IMR-90 (cell line): ENCODE measurements around the gene WDR45B. TPM values are rescaled to one million over a fixed set of nuclear protein-coding genes. Genes with fewer than 3 reads are reported as not detected.

ENCODE experiments used
- ATAC-seq: fragments of 200-7000 bp; cut with Tn5 transposase; 2 replicates; pipeline ENCODE4 v1.9.1; 2020; ENCODE audit warnings: low read depth, mild to moderate bottlenecking, moderate library complexity
- BruUV-seq: library from RNA; stranded (reverse); fragments of 400-500 nt; replicated peaks from 2 replicates; lab custom pipeline; 2021; lab: Mats Ljungman, UMichigan
- CTCF ChIA-PET: fragments of 300-600 bp; formaldehyde crosslinking; extraction: SDS; loops from one replicate; lab custom pipeline; 2021; ENCODE audit warnings: antibody characterized with exemption; lab: Yijun Ruan, JAX
- POLR2A ChIA-PET: fragments of 300-600 bp; sonication (Branson Sonifier 250); formaldehyde crosslinking; loops from one replicate; lab custom pipeline; 2022; ENCODE audit warnings: antibody characterized with exemption; ENCODE audit not compliant: unreplicated experiment; lab: Charles Lee
- DNase-seq: peaks from one replicate; pipeline ENCODE4 v3.0.0; 2013
- H2AFZ ChIP-seq: replicated peaks from 2 replicates; pipeline ENCODE3; 2013; ENCODE audit warnings: low read length, mild to moderate bottlenecking; ENCODE audit not compliant: poor library complexity
- H2AK5ac ChIP-seq: 2 replicates; pipeline ENCODE4 v1.6.1; 2013; ENCODE audit warnings: low read depth, low read length, inconsistent platforms
- H2AK9ac ChIP-seq: replicated peaks from 2 replicates; pipeline ENCODE3; 2013; ENCODE audit warnings: mild to moderate bottlenecking, low read depth, low read length, moderate library complexity; ENCODE audit not compliant: poor library complexity
- H2BK120ac ChIP-seq: 2 replicates; pipeline ENCODE4 v1.6.1; 2013; ENCODE audit warnings: low read depth, low read length, inconsistent platforms
- H2BK15ac ChIP-seq: 3 replicates; pipeline ENCODE4 v1.6.1; 2013; ENCODE audit warnings: low read depth, low read length, inconsistent platforms
- H2BK20ac ChIP-seq: 2 replicates; pipeline ENCODE4 v1.6.1; 2013; ENCODE audit warnings: low read depth, mild to moderate bottlenecking, inconsistent platforms, low read length, moderate library complexity
- H2BK5ac ChIP-seq: 2 replicates; pipeline ENCODE4 v1.6.1; 2013; ENCODE audit warnings: mild to moderate bottlenecking, low read depth, low read length, inconsistent platforms; ENCODE audit not compliant: poor library complexity, severe bottlenecking
- H3K14ac ChIP-seq: replicated peaks from 2 replicates; pipeline ENCODE4 v1.6.1; 2013; ENCODE audit warnings: low read depth, low read length, inconsistent platforms
- H3K18ac ChIP-seq: 2 replicates; pipeline ENCODE4 v1.6.1; 2013; ENCODE audit warnings: low read depth, low read length, control low read depth
- H3K23ac ChIP-seq: 2 replicates; pipeline ENCODE4 v1.6.1; 2013; ENCODE audit warnings: low read depth, low read length, inconsistent platforms
- H3K27ac ChIP-seq: 2 replicates; pipeline ENCODE4 v1.5.1; 2013; ENCODE audit warnings: mild to moderate bottlenecking, control low read depth, low read length; ENCODE audit not compliant: insufficient read depth
- H3K27me3 ChIP-seq: 2 replicates; pipeline ENCODE4 v1.6.1; 2013; ENCODE audit warnings: low read length; ENCODE audit not compliant: control insufficient read depth, insufficient read depth
- H3K36me3 ChIP-seq: 2 replicates; pipeline ENCODE4 v1.6.1; 2013; ENCODE audit warnings: low read length, mixed read lengths; ENCODE audit not compliant: control insufficient read depth, insufficient read depth
- H3K4ac ChIP-seq: 2 replicates; pipeline ENCODE4 v1.6.1; 2013; ENCODE audit warnings: low read depth, low read length, inconsistent platforms
- H3K4me1 ChIP-seq: 2 replicates; pipeline ENCODE4 v1.6.1; 2013; ENCODE audit warnings: low read length, mixed read lengths; ENCODE audit not compliant: control insufficient read depth, insufficient read depth
- H3K4me2 ChIP-seq: 2 replicates; pipeline ENCODE4 v1.6.1; 2013; ENCODE audit warnings: low read depth, mild to moderate bottlenecking, control low read depth, low read length, moderate library complexity
- H3K4me3 ChIP-seq: 2 replicates; pipeline ENCODE4 v1.5.1; 2013; ENCODE audit warnings: low read depth, mild to moderate bottlenecking, control low read depth, low read length, moderate library complexity; ENCODE audit not compliant: insufficient read depth
- H3K56ac ChIP-seq: 2 replicates; pipeline ENCODE4 v1.6.1; 2013; ENCODE audit warnings: low read length, inconsistent platforms; ENCODE audit not compliant: insufficient read depth; ENCODE audit errors: extremely low read depth
- H3K79me1 ChIP-seq, 2 experiments: 2 replicates each; pipeline ENCODE4 v1.6.1; 2013; ENCODE audit warnings: low read length in 2 of 2, inconsistent platforms in 1 of 2, low read depth in 1 of 2
- H3K9ac ChIP-seq: 2 replicates; pipeline ENCODE4 v1.6.1; 2013; ENCODE audit warnings: low read depth, low read length, control low read depth
- H3K9me1 ChIP-seq: 2 replicates; pipeline ENCODE4 v1.6.1; 2013; ENCODE audit warnings: low read length, inconsistent platforms; ENCODE audit not compliant: insufficient read depth
- H3K9me3 ChIP-seq: 2 replicates; pipeline ENCODE4 v1.6.1; 2013; ENCODE audit warnings: low read length; ENCODE audit not compliant: control insufficient read depth, insufficient read depth
- H4K20me1 ChIP-seq: 2 replicates; pipeline ENCODE4 v1.6.1; 2013; ENCODE audit warnings: low read length, inconsistent platforms; ENCODE audit not compliant: insufficient read depth
- H4K5ac ChIP-seq: 2 replicates; pipeline ENCODE4 v1.6.1; 2013; ENCODE audit warnings: mild to moderate bottlenecking, low read depth, low read length, control low read depth
- H4K8ac ChIP-seq, 2 experiments: 2 replicates each; pipeline ENCODE4 v1.6.1; 2013; ENCODE audit warnings: low read depth in 2 of 2, low read length in 2 of 2, control low read depth in 1 of 2, inconsistent platforms in 1 of 2
- H4K91ac ChIP-seq: 2 replicates; pipeline ENCODE4 v1.6.1; 2013; ENCODE audit warnings: low read depth, low read length, inconsistent platforms; ENCODE audit not compliant: insufficient read depth
- BHLHE40 ChIP-seq: fragments of 150-350 bp; IDR thresholded peaks from 2 replicates; pipeline ENCODE4 v1.6.1; 2016; ENCODE audit warnings: mild to moderate bottlenecking, low read depth, low read length
- CEBPB ChIP-seq: IDR thresholded peaks from 2 replicates; pipeline ENCODE4 v1.6.1; 2012; ENCODE audit warnings: low read depth, low read length, improper control_type of control experiment
- CHD1 ChIP-seq: IDR thresholded peaks from 2 replicates; pipeline ENCODE4 v1.6.1; 2012; ENCODE audit warnings: low read depth, low read length, improper control_type of control experiment
- CTCF ChIP-seq: conservative IDR thresholded peaks from 2 replicates; pipeline ENCODE4 v1.5.1; 2012; ENCODE audit warnings: mild to moderate bottlenecking, low read depth, low read length, improper control_type of control experiment
- ELK1 ChIP-seq: fragments of 150-350 bp; IDR thresholded peaks from 2 replicates; pipeline ENCODE4 v1.6.1; 2016; ENCODE audit warnings: low read depth, mild to moderate bottlenecking, low read length, moderate library complexity, borderline replicate concordance
- FOS ChIP-seq: fragments of 150-350 bp; IDR thresholded peaks from 2 replicates; pipeline ENCODE4 v1.6.1; 2016; ENCODE audit warnings: low read depth, low read length
- MAFK ChIP-seq: IDR thresholded peaks from 2 replicates; pipeline ENCODE4 v1.6.1; 2012; ENCODE audit warnings: low read depth, low read length, improper control_type of control experiment
- MXI1 ChIP-seq: IDR thresholded peaks from 2 replicates; pipeline ENCODE4 v1.6.1; 2012; ENCODE audit warnings: low read depth, mild to moderate bottlenecking, low read length, moderate library complexity, borderline replicate concordance
- NFE2L2 ChIP-seq: fragments of 150-350 bp; IDR thresholded peaks from 2 replicates; pipeline ENCODE4 v1.6.1; 2016; ENCODE audit warnings: low read depth, mild to moderate bottlenecking, low read length
- POLR2A ChIP-seq: IDR thresholded peaks from 2 replicates; pipeline ENCODE4 v1.6.1; 2012; ENCODE audit warnings: mild to moderate bottlenecking, low read depth, low read length
- WGBS, 2 experiments: methylation state at CpG; one replicate each; pipeline versions ENCODE4 v1.1.5 to v1.1.7; 2013; ENCODE audit warnings: missing lambda C conversion rate in 2 of 2; ENCODE audit not compliant: insufficient read length in 1 of 2; ENCODE audit errors: extremely low coverage in 2 of 2; 5-methylcytosine and 5-hydroxymethylcytosine counted together
- dilution Hi-C: fragments of 300-500 bp; cut with HindIII; formaldehyde crosslinking; loops from one replicate; pipeline ENCODE4 v1.14.3; 2018; ENCODE audit warnings: low sequenced_read_pairs; ENCODE audit not compliant: unreplicated experiment
- in situ Hi-C: fragments of 300-500 bp; cut with MboI; formaldehyde crosslinking; loops from 3 replicates; pipeline ENCODE4 v1.14.3; 2019; ENCODE audit warnings: low sequenced_read_pairs, inconsistent platforms, mixed read lengths
- intact Hi-C: fragments of 100-400 bp; cut with micrococcal nuclease; formaldehyde crosslinking; loops from 2 replicates; pipeline ENCODE4 v1.10.0; 2022
- polyA plus RNA-seq, 3 experiments: library from polyadenylated mRNA; depleted of rRNA; stranded (reverse); fragments of >200 nt; gene quantifications; 2 replicates each; pipeline ENCODE4 v1.2.3, GENCODE V29; 2012; ENCODE audit warnings: low replicate concordance in 1 of 3
- total RNA-seq: library from RNA; depleted of rRNA; stranded (reverse); fragments of >200 nt; gene quantifications from 2 replicates; pipeline ENCODE4 v1.2.3, GENCODE V29; 2012

WDR45B gene
- total and polyA plus RNA-seq, 2 of the 4 experiments (the other 2 are of a cell fraction): 98.2 to 110 TPM

GRCh38 chr17:82595893-82596292 is 52.4 kb downstream of the WDR45B start:
- Histone ChIP-seq H2BK120ac (no peak overlapping the region), H3K27me3 (no peaks in the 10 kb centered on the region), H3K79me1 (peaks cover 21 to 70% of the 10 kb centered on the region in 2 experiments; a peak in 3 of 4 replicates), H3K18ac (no peak overlapping the region), H3K9me3 (no peaks in the 10 kb centered on the region), H3K14ac (no peak overlapping the region), H4K8ac (no peak overlapping the region), H3K36me3 (peaks cover 54% of the 10 kb centered on the region), H2AK5ac (no peak overlapping the region), H3K4me1 (peaks cover 11% of the 10 kb centered on the region), H4K5ac (no peak overlapping the region), H2AFZ (no peak overlapping the region), H3K56ac (no peak overlapping the region), H3K23ac (no peak overlapping the region), H2AK9ac (peak overlapping the region; percentile 65), H3K4me3 (no peak overlapping the region), H4K20me1 (peaks cover 17% of the 10 kb centered on the region), H3K9ac (no peak overlapping the region), H3K4me2 (no peak overlapping the region), H3K9me1 (peaks cover 10% of the 10 kb centered on the region), H2BK5ac (no peak overlapping the region), H3K4ac (no peak overlapping the region), H2BK20ac (no peak overlapping the region), H3K27ac (no peak overlapping the region), H2BK15ac (no peak overlapping the region), H4K91ac (no peak overlapping the region)
- intact Hi-C loops: no loop called here
- in situ Hi-C loops: no loop called here
- POLR2A ChIA-PET: no interaction called here
- WGBS, 2 experiments: 96% methylated on average over 13 of the region's 21 CpGs; no CpG with 5 or more reads in 1 of the 2 experiments
- dilution Hi-C loops: no loop called here
- BruUV-seq: no TSS peak
- TF ChIP-seq CHD1 (no peak), FOS (no peak), CTCF (no peak), POLR2A (no peak), MXI1 (no peak), MAFK (no peak), CEBPB (no peak), ELK1 (no peak), BHLHE40 (no peak), NFE2L2 (no peak)
- no peak for ATAC-seq
- DNase-seq: no peak
- CTCF ChIA-PET: no interaction called here
